ENCODE data around the gene ZFYVE27. TPM values are rescaled to one million over a fixed set of nuclear protein-coding genes. Genes with fewer than 3 reads are reported as not detected.

Gene ZFYVE27
- total and polyA plus RNA-seq, 2 donors (not counting 3 experiments of a cell fraction or from before 2014, with no cell fraction given), result 16.3 to 24.2 TPM

DNA sequence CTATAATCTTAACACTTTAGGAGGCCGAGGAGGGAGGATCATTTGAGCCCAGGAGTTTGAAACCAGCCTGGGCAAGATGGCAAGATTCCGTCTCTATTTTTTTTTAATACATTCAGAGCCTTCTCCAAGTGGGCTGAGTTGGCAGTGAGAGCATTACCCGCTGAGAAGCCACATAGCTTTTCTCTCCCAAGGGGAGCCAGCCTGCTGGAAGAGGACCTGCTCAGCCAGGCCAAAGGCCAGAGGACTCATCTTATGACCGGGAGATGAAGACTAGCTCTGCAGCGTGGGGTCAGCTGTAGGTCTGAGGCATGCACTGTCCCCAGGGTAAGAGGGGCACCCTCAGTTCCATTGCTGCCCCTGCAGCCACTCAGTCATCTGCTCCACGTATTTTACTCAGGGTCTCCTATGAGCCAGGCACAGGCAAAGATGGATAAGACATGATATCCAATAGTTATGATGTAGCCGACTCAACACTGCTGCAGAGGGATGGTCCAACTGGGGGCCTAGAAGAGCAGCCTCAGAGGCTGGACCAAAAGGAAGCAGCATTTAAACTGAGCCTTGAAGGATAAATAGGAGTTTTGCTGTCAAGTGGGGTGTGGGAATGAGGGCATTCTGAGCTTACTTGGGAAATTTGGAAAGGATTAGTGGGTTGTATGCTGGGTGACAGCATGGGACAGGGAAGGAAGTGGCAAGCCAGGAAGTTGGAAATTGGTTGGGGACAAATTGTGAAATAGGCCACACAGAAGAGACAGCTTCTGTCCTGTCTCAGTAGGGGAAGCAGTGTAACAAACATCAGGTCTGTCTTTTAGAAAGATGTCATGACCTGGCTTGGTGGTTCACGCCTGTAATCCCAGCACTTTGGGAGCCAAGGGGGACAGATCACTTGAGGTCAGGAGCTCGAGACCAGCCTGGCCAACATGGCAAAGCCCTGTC, 25.0 kb upstream of the ZFYVE27 start:
- no peaks in the 10 kb centered on the region for H4K20me1 ChIP-seq (replicated peaks; ENCODE audit: control insufficient read depth, extremely low read depth, insufficient read depth, low read length)
- no peak overlapping the region for H2AFZ ChIP-seq (ENCODE audit: low read depth, low read length)
- peaks cover 29% of the 10 kb centered on the region for H3K79me2 ChIP-seq (ENCODE audit: control insufficient read depth, insufficient read depth, low read length)
- no peaks in the 10 kb centered on the region for H3K27me3 ChIP-seq (ENCODE audit: control insufficient read depth in 2 of 2, insufficient read depth in 2 of 2, low read length in 2 of 2)
- CTCF ChIA-PET, result interaction anchor here (1.6 to 18.5 kb wide), 4 partner anchors 8 to 15 kb away, joined by 3 to 863 read pairs (median 18); partner anchors contain the start of gene ZFYVE27
- H3K9me3 ChIP-seq (replicated peaks; ENCODE audit: control insufficient read depth, insufficient read depth, low read length), result no peaks in the 10 kb centered on the region
- intact Hi-C loops (cut with micrococcal nuclease), result no loop called here
- BruUV-seq (replicated peaks), result no TSS peak
- no peaks in the 10 kb centered on the region for H3K36me3 ChIP-seq (ENCODE audit: control insufficient read depth in 2 of 2, extremely low read depth in 1 of 2, insufficient read depth in 2 of 2, low read length in 2 of 2)
- H3K4me2 ChIP-seq (ENCODE audit: insufficient read depth, low read length), result no peak overlapping the region
- peaks cover 22% of the 10 kb centered on the region for H3K4me1 ChIP-seq (ENCODE audit: control insufficient read depth, extremely low read depth, insufficient read depth, low read length)
- H3K4me3 ChIP-seq (replicated peaks in 1 of 3; ENCODE audit: insufficient read depth in 1 of 3, low read depth in 1 of 3, low read length in 3 of 3), result no peak overlapping the region
- H3K27ac ChIP-seq (ENCODE audit: insufficient read depth, low read depth, low read length), result no peak overlapping the region
- no peak for DNase-seq (ENCODE audit: low read depth, low spot score)
- POLR2A ChIA-PET, result interaction anchor here (0.8 kb wide), 1 partner anchor 24 kb away, joined by 5 read pairs; no protein-coding TSS in a partner anchor
- FAIRE-seq, result peak; percentile 33
- H3K9ac ChIP-seq (replicated peaks; ENCODE audit: extremely low read depth, insufficient read depth, low read length), result no peak overlapping the region
- H3K9me1 ChIP-seq (replicated peaks; ENCODE audit: control insufficient read depth, extremely low read depth, insufficient read depth, low read length), result no peaks in the 10 kb centered on the region
- no peak for TF ChIP-seq GATA2 (IDR thresholded peaks at IDR 0.05; ENCODE audit: insufficient read depth, insufficient read length, low read depth, low read length)
- TF ChIP-seq CTCF (IDR thresholded peaks at IDR 0.05; ENCODE audit: extremely low read depth in 1 of 2, insufficient read depth in 1 of 2, low read depth in 1 of 2, low read length in 2 of 2), result no peak
- no peak for TF ChIP-seq EZH2 (IDR thresholded peaks at IDR 0.05; ENCODE audit: borderline replicate concordance, low read depth, low read length, severe bottlenecking)
- no peak for TF ChIP-seq JUN (IDR thresholded peaks at IDR 0.05; ENCODE audit: borderline replicate concordance, insufficient read depth, insufficient read length, low read depth)
- TF ChIP-seq POLR2A (IDR thresholded peaks at IDR 0.05; ENCODE audit: low read depth, low read length), result no peak
- dilution Hi-C loops (cut with MboI; ENCODE audit: extremely low pct_ligation_motif_present, low sequenced_read_pairs), result no loop called here
